Right lobe of liver (tissue), 4 donors: ENCODE measurements around the gene MYCBP2.

Source experiments
- CTCF ChIP-seq, 4 donors: fragments of 200-600 bp in 3 of 4; fragments of 450-650 bp in 1 of 4; IDR thresholded peaks; one replicate each; pipeline versions ENCODE4 v1.5.1 to v1.8.0; 2016 to 2022; ENCODE audit warnings: antibody characterized with exemption in 4 of 4, mild to moderate bottlenecking in 2 of 4
- POLR2A ChIP-seq: fragments of 450-650 bp; IDR thresholded peaks from one replicate; pipeline ENCODE4 v1.6.1; 2017; ENCODE audit warnings: antibody characterized with exemption, mild to moderate bottlenecking
- donor health status: DM: no; HTN: no; CAD: no.
- donor health status: DM: no; HTN: no; CAD: no.
- donor health status: DM: no; HTN: yes; CAD: no.

GRCh38 chr13:77014906-77015685, 311.8 kb downstream of the MYCBP2 start:
- TF ChIP-seq CTCF (IDR thresholded peaks at IDR 0.05) = no peak
- TF ChIP-seq POLR2A = no peak
